A673 (cell line): ENCODE measurements around the gene DOCK4.

Experiments used
- CTCF ChIP-seq: fragments of 300-800, 200-600 bp; sonication (generic); conservative IDR thresholded peaks from 2 replicates; pipeline ENCODE4 v1.5.1; 2017; ENCODE audit warnings: low read depth, mild to moderate bottlenecking, antibody characterized with exemption, low read length, moderate library complexity, mixed read lengths
- EZH2 ChIP-seq: fragments of 200-600 bp; sonication (generic); IDR thresholded peaks from 2 replicates; pipeline ENCODE4 v1.6.1; 2017; ENCODE audit warnings: borderline replicate concordance, low read depth, mild to moderate bottlenecking, mixed read lengths, antibody characterized with exemption, low read length; ENCODE audit not compliant: poor library complexity, severe bottlenecking

DNA sequence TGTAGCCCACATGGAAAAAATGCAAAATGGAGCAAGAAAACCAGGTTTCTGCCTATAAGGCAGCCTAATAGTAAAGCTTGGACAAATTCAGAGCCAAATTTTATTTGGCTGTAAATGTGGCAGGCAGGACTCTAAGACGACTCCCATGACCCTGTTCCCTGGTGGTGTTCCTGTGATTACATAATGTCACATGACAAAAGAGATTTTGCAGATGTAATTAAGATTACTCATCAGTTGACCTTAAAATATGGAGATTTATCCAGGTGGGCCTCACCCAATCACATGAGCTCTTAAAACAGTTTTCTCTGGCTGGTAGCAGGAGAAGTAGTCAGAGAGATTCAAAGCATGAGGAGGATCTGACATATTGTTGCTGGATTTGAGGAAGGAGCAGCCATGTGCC lies 340.8 kb downstream of the DOCK4 start:
- no peak for TF ChIP-seq CTCF
- no peak for TF ChIP-seq EZH2
